GM18517 (cell line): ENCODE results near the gene TSPAN16.
"Not testable (repeated sequence)": the region's sequence is repeated elsewhere in the genome, so short reads cannot be mapped to it uniquely, and the experiment has no call there.

Experiments
- ATAC-seq: cut with Tn5 transposase; IDR thresholded peaks from one replicate; pipeline ENCODE4 v1.9.1; 2021; ENCODE audit warnings: mild to moderate bottlenecking, moderate library complexity; ENCODE audit not compliant: unreplicated experiment

Gene TSPAN16

DNA sequence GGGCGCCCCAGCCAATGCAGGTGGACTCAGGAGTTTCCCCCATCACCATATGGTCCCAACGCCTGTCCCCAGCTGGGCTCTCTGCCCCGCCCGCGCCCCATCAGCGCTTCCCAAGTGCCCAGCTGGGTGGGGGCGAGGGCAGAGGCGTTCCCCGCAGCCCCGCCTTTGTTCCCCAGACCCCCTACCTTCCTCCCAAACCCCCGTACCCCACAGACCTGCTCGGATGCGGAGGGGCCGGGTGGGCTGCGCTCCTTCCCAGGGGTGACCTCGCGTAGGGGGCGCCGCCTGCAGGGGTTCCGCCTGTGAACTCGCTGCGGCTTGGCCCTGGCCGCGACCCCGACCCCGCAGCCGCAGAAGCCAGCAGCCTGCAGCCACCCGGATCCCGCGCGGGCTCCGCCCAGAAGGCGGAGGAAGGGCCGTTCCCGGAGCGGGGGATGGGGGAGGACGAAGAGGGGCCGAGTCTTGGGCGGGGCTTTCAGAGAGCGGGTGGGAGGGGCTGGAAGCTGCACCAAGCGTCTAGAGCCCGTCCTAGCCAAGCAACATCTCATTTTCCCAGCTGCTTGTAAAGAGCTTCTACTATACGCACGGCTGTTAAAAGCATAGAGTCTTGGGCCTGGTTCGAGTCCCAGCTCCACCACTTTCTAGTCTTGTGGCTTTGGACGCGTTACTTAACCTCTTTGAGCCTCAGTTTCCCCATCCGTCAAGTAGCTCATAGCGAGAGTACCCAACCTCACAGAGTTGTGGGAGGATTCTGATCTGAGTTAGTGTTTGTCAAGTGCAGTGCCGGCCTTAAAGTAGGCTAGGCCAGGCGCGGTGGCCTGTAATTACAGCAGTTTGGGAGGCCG is 43.5 kb downstream of the TSPAN16 start, which contains the start of gene RAB3D:
RAB3D (minus strand) TSS at position 404 of the 845 bp plus-strand sequence. CDS start 2,258 bp downstream, outside the sequence.
- ATAC-seq = no peak

DNA sequence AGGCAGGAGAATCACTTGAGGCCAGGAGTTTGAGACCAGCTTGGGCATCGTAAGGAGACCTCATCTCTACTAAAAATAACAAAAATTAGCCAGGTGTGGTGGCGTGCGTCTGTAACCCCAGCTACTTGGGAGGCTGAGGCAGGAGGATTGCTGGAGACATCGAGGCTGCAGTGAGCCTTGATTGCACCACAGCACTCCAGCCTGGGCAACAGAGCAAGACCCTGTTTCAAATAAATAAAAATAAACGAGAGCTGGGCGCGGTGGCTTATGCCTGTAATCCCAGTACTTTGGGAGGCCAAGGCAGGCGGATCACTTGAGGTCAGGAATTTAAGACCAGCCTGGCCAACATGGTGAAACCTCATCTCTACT is 44.1 kb downstream of the TSPAN16 start:
- ATAC-seq = not testable (repeated sequence)

DNA sequence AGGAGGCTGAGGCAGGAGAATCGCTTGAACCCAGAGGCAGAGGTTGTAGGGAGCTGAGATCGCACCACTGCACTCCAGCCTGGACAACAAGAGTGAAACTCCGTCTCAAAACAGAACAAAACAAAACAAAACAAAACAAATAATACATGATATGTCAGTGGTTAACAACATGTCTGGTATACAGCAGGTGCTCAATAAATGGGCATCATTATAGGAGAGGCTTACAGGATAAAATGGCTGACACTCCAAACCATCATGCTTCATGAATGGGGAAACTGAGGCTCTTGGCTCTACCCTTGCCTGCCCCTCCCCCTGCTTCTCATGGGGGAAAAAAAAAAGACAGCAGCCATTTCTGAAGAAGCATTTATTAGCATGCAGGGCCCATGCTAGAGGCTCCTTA is 46.5 kb downstream of the TSPAN16 start:
- no peak for ATAC-seq

DNA sequence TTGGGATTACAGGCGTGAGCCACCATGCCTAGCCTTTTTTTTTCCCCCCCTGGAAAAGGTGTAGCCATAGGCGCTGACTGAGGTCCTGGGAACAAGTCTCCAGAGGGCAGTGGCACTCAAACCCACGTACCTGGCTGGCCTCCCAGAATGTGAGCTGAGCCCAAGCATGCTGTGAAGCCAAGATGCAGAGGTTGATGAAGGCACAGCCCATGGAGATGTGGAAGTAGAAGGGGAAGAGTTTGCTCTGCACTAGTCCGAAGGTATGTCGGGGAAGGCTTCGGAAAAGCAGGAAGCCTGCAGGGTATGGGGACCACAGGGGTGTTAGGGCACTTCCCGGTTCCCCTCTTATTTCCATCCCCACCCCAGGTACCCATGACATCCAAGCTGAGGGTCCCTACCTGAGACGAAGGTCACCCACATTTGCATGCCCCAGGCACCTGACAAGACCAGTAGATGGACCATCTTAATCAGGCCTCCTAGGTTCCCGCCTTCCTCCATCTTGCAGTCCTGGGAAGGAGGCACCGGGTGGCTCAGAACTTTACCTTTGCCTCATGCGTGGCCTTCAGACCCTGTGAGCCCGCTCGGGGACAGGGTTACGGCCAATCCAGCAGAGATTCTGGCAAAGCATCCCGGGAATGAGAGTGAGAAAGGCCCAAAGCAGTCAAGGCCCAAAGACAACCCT is 49.3 kb downstream of the TSPAN16 start:
- ATAC-seq = no peak

DNA sequence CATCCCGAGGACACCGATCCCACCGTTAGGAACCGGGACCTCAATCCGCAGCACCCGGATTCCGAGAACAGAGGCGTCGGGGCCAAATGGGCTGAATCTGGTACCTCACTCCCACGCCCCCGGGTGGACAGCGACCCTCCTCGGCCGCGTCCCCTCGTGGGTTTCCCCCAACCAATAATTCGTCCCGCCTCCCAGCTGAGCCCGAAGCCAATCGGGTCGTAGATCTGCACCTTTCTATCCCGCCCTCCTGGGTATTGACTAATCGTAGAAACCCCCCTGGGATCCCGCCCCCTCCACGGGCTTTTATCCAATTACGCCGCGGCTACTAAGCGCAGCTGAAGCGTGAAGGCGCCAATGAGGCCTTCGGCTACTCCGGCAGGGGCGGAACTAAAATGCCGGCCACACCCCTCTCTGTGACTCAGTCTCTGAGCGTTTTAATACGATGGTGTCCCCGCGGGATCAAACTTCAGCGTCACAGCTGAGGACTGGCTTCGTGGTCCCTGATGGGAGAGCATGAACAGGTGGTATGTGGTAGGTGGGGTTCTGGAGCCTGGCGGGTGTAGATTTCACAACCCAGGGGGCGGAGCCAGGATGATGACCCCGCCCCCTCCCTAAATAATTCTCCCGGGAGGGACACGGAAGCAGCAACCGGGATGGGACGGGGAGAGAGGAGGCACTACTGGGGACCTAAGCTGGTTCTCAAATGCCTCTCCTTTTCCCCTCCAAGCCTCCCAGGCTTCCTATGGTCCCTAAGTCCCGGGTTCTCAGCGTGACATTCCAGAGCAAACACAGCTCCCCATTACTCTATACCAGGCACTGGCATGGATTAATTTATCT is 50.4 kb downstream of the TSPAN16 start, which contains the start of the genes CCDC159 and TMEM205:
CCDC159 (plus strand) TSS at position 416 of the 837 bp plus-strand sequence; CDS start at position 504, 88 bp downstream.
TMEM205 (minus strand) TSS at position 165 of the 837 bp plus-strand sequence. CDS start 649 bp downstream, outside the sequence.
- peak; percentile 93 for ATAC-seq

DNA sequence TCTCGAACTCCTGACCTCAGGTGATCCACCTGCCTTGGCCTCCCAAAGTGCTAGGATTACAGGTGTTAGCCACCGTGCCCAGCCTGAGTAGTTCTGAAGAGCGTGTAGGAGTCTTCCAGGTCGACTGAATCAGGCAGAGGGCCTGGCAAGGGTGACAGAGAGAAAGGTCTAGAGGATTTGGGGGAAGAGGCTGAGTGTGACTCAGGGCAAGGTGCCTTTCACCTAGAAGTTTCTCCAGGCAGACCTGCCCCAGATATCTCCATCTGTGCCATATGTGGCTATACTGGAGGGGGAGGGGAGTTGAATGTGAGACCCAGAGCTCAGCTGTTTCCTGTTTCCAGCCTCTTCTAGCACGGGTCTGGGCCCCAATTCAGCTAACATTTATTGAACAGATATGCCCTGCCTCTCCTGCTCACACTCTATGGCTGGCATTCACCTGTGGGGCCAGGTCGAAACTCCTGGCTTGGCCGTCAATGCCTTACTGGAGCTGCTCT is 51.6 kb downstream of the TSPAN16 start:
- ATAC-seq = no peak

DNA sequence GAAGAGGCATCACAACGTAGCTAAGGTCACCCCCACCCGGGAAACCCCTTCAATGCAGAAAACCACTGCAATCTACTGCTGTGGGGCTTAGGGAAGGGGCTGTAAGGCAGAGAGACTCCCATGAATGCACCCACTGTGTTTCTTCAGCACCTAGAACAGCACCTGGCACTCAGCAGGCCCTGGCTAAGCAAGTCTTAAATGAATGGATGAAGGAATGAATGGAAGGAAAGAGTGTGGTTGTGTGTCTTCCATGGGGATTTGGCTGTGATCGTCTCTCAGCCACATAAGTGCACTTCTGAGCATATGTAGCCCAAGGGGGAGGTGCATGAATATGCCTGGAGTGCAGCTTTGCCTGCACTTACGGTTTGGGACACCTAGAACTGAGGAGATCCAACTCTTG is 53.2 kb downstream of the TSPAN16 start:
- ATAC-seq = no peak

DNA sequence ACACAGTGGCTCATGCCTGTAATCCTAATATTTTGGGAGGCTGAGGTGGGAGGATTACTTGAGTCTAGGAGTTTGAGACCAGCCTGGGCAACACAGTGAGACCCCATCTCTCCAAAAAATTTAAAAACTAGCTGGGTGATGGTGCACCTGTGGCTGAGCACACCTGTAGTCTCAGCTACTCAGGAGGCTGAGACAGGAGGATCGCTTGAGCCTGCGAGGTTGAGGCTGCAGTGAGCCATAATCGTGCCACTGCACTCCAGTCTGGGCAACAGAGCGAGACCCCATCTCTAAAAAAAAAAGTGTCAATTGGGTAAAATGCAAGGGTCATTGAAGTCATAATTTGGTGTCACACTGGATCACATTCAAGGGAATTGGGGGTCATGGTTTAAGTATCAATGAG is 58.1 kb downstream of the TSPAN16 start:
- not testable (repeated sequence) for ATAC-seq

DNA sequence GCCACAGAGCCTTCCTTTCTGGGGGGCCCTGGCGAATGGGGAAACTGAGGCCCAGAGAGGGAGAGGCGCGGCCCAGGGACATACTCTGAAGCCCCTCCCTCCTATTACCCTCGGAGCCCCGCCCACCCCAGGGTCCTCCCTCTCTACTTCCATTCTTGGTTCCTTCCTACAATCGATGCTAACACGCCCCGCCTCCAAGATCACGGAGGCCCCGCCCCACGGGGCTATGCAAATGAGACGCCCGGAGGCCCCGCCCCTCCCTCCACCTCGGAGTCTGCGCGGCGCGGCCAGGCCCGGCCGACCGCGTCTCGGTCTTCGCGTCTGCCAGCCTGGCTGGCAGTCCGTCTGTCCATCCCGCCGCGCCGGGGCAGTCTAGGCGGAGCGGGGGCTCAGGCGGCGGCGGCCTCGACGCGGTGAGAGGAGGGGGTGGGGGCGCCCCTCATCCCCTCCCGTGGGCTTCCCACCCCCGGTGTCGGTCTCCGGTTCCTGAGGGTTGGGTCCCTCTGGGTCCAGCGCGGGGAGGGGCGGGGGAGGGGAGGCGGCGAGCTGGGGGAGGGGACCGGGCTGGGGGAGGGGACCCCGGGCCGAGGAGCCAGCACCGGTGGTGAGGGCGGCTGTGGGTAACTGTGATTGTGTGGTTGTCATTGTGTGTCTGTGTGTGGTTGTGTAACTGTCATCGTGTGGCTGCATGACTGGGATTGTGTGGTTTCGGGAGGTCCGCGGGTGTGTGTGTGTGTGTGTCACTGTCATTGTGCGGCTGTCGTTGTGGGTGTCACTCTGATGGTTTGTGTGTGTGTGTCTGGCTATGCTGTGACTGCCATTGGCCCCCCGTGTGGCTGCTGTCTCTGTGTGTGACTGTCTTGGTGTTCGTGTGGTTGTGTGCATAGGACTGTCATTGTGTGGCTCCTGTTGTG is 59.5 kb downstream of the TSPAN16 start, which contains the start of gene PLPPR2:
PLPPR2 (plus strand) TSS at position 273 of the 914 bp plus-strand sequence. CDS start 2,242 bp downstream, outside the sequence.
- no peak for ATAC-seq

DNA sequence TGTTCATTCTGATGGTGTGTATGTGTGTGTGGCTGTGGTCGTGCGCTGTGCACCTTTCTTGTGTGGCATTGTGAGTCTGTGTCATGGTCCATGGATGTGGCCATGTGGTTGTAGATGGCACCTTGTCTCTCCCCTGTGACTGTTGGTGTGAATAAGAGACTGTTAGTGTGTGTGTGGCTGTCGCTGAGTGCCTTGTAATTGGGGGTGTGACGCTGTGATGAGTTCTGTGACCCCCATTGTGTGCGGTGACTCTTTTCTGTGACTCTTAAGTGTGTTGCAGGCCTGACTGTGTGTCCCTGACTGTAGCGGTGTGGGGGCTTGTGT is 60.1 kb downstream of the TSPAN16 start:
- no peak for ATAC-seq

DNA sequence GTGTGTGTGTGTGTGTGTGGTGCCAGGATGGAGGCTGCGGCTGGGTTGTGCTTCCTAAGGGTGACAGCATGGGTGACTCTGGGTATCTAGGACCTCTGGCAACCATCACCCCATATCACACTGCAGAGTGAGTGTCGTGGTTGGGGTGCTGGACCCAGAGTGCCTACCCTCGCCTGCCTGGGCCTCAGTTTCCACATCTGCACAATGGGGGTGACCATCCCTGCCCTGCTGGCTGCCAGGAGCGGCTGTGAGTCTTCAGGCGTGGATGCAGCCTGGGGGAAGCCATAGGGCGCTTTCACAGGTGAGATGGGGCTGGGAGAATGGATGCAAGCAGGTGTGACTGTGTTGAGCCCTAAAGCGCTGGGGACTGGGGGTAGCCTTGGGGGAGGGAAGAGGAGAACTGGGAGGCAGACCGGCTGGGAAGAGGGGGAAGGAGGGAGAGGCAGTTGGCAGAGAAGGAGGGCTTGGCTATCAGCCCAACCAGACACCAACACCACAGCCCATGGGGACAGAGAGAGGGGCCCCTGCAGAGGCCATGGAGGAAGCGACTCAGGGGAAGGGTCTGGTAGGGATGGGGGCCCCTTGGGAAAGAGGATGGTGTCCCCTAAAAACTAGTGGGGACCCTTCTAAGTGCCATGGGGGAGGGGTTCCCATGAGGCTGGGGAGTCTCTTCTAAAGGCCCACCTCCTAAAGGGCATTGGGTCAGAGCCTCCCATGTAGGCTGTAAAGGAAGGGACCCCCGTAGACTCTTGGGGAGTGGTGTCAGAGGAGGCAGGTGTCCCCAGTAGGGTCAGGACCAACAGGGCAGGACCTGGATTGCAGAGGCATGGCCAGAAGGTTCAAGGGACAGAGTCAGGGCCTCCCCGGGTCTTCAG is 61.0 kb downstream of the TSPAN16 start:
- no peak for ATAC-seq

DNA sequence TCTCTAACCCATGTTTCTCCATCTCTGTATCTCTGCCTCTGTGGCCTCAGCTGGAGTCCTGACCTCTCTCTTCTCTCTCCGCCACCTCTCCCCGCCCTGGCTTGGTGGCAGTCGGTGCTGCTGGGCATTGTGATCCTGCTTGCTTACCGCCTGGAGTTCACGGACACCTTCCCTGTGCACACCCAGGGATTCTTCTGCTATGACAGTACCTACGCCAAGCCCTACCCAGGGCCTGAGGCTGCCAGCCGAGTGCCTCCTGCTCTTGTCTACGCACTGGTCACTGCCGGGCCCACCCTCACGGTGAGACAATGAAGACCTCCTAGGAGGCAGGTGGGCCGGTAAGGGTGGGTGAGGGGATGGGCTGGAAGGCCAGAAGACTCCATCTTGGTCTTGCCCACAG is 63.5 kb downstream of the TSPAN16 start:
- no peak for ATAC-seq

DNA sequence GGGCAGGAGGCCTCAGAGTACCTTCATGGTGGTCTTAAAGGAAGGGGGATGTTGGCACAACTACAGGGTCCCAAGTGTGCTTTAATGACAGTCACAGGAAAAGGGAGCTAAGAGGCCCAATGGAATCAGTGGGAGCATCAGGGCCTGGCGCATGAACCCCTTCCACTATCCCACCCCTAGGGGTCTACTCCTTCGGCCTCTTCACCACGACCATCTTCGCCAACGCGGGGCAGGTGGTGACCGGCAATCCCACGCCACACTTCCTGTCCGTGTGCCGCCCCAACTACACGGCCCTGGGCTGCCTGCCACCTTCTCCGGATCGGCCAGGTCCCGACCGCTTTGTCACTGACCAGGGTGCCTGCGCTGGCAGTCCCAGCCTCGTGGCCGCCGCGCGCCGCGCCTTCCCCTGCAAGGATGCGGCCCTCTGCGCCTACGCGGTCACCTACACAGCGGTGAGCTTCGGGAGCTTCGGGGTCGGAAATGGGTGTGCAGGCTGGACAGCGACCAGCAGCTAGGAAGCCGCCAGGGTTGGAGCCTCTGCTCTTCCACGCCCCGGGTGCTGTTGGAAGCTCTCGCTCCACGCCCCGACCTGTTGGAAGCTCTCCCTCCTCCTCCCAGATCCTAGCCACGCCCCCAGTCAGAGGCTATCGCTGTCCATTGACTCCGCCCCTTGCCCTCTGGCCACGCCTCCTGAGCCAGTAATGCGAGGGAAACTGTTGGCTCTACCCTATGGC is 65.2 kb downstream of the TSPAN16 start:
- no peak for ATAC-seq

DNA sequence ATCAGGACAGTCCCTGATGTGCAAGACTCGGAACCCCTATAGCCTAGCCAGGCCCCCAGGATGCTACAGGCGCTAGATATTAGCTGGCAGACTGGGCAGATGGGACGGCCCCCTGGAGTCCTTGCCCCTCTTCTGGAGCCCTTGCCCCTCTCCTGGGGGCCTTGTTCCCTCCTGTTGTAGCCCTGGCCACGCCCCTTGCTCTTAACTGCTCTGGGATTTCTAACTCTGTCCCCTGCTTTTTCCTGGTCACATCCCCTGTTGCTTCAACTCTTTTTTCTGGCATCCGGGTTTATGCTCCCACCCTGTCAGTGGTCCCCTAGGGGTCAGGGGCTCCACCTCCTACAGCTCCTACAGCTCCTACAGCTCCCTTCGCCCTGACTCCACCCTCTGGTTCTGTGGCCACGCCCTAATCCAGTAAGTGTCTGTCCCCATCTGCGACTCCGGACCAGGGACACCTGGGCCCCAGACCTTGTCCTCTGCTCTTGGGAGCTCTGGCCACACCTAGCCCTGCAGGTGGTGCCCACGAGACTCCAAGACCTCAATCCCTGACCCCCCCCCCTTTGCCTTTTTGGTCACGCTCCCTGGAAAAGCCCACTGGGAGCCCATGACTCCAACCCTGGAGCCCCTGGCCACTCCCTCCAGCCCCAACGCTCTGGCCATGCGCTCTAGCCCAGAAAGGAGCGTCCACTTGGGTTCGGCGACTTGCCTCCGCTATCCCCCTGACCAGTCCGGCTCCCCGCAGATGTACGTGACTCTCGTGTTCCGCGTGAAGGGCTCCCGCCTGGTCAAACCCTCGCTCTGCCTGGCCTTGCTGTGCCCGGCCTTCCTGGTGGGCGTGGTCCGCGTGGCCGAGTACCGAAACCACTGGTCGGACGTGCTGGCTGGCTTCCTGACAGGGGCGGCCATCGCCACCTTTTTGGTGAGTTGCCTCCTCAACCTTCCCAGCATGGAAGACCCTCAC is 66.1 kb downstream of the TSPAN16 start:
- ATAC-seq = no peak

DNA sequence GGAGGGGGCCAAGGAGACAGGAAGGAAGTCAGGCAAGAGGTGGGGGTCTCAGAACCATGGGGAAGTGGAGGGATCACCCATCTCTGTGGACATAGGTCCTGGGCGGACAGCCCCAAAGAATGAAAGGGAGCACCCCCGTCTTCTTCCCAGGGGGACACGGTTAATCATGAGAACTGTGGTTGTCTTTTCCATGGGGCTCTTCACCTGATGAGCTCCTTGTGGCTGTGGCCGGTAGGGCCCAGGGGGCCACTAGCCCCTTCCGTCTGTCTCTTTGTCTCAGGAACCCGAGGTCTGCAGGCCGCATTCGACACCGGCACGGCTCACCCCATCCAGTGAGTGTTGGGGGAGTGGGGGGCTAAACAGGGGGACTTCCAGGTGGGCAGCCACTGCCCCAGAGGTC is 67.9 kb downstream of the TSPAN16 start:
- no peak for ATAC-seq

DNA sequence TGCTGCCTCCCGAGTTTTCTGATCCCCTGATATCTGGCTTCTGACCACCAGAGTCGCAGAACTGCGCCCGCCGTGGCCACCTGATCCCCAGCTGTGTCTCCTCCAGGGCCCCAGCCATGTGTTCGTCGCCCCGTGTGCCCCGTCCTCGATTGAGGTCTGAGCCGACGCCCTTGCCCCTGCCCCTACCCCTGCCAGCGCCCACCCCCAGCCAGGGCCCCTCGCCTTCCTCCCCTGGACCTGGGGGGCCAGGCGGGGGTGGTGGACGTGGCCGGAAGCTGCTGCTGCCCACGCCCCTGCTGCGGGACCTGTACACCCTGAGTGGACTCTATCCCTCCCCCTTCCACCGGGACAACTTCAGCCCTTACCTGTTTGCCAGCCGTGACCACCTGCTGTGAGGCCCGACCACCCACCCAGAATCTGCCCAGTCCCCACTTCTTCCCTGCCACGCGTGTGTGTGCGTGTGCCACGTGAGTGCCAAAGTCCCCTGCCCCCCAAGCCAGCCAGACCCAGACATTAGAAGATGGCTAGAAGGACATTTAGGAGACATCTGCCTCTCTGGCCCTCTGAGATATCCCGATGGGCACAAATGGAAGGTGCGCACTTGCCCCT is 68.4 kb downstream of the TSPAN16 start:
- ATAC-seq = no peak

DNA sequence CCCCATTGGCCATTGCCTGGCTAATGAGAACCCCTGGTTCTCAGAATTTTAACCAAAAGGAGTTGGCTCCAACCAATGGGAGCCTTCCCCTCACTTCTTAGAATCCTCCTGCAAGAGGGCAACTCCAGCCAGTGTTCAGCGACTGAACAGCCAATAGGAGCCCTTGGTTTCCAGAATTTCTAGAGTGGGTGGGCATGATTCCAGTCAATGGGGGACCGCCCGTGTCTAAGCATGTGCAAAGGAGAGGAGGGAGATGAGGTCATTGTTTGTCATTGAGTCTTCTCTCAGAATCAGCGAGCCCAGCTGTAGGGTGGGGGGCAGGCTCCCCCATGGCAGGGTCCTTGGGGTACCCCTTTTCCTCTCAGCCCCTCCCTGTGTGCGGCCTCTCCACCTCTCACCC is 69.0 kb downstream of the TSPAN16 start:
- ATAC-seq = no peak
